ENCODE data around the gene ATP1A3. TPM values are rescaled to one million over a fixed set of nuclear protein-coding genes. Genes with fewer than 3 reads are reported as not detected.
"Not testable (repeated sequence)": the region's sequence is repeated elsewhere in the genome, so short reads cannot be mapped to it uniquely, and the experiment has no call there.

ATP1A3 gene
- total RNA-seq, 2 experiments from 2014 or later, result 5.5 to 5.9 TPM

- DNase-seq, result peak; percentile 52
- H3K4me3 Mint-ChIP-seq, result peak overlapping the region; percentile 1
- intact Hi-C loops (cut with micrococcal nuclease), result no loop called here
These were observed 516 bp upstream of the ATP1A3 start for GRCh38 chr19:41994521-41994971.

DNA sequence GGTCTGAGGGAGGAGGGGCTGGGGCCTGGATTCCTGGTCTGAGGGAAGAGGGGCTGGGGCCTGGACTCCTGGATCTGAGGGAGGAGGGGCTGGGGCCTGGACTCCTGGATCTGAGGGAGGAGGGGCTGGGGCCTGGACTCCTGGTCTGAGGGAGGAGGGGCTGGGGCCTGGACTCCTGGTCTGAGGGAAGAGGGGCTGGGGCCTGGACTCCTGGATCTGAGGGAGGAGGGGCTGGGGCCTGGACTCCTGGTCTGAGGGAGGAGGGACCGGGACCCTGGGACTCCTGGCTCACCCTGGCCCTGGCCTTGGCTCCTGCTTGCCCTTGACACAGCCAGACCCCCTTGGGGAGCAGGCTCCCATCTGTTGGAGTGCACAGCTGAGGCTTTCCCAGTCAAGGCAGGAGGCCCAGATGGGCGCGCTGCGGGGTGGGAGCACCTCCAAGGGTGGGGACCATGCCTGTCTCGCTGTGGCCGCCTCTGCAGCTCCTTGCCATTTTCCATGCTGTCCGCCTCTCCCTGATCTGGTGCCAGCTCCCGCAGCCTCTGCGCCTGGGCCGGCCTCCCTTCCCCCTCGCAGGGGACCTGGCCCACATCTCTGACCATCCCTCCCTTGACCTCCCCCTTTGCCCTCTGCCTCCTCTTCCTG is 2.0 kb downstream of the ATP1A3 start:
- DNase-seq; POLR2A ChIA-PET; H3K9me3 Mint-ChIP-seq; intact Hi-C loops (cut with micrococcal nuclease); H3K27ac Mint-ChIP-seq; H3K36me3 Mint-ChIP-seq (ENCODE audit: low read depth); H3K4me3 Mint-ChIP-seq; ATAC-seq: not testable (repeated sequence)
- CTCF ChIA-PET, result interaction anchor here (0.9 kb wide), 1 partner anchor 43 kb away, joined by 4 read pairs; no protein-coding TSS in a partner anchor
- peaks cover 25% of the 10 kb centered on the region for H3K27me3 Mint-ChIP-seq
- H3K4me1 Mint-ChIP-seq (ENCODE audit: low read depth), result peaks cover 18% of the 10 kb centered on the region

More at GRCh38 chr19:41994521-41994971, 516 bp upstream of the ATP1A3 start:
- Mint-ChIP-seq H3K36me3 (ENCODE audit: low read depth) (no peaks in the 10 kb centered on the region), H3K4me1 (ENCODE audit: low read depth) (peaks cover 29% of the 10 kb centered on the region), H3K9me3 (no peaks in the 10 kb centered on the region), H3K27me3 (peaks cover 36% of the 10 kb centered on the region), H3K27ac (no peak overlapping the region)
- ATAC-seq, result peak; percentile 42
- TF ChIP-seq, protein P1, sequence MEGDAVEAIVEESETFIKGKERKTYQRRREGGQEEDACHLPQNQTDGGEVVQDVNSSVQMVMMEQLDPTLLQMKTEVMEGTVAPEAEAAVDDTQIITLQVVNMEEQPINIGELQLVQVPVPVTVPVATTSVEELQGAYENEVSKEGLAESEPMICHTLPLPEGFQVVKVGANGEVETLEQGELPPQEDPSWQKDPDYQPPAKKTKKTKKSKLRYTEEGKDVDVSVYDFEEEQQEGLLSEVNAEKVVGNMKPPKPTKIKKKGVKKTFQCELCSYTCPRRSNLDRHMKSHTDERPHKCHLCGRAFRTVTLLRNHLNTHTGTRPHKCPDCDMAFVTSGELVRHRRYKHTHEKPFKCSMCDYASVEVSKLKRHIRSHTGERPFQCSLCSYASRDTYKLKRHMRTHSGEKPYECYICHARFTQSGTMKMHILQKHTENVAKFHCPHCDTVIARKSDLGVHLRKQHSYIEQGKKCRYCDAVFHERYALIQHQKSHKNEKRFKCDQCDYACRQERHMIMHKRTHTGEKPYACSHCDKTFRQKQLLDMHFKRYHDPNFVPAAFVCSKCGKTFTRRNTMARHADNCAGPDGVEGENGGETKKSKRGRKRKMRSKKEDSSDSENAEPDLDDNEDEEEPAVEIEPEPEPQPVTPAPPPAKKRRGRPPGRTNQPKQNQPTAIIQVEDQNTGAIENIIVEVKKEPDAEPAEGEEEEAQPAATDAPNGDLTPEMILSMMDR (IDR thresholded peaks at IDR 0.05), result no peak
- POLR2A ChIA-PET, result interaction anchor here (1.4 kb wide), 1 partner anchor 134 kb away, joined by 3 read pairs; the partner anchor contains the start of gene RPS19
- CTCF ChIA-PET, result no interaction called here

DNA sequence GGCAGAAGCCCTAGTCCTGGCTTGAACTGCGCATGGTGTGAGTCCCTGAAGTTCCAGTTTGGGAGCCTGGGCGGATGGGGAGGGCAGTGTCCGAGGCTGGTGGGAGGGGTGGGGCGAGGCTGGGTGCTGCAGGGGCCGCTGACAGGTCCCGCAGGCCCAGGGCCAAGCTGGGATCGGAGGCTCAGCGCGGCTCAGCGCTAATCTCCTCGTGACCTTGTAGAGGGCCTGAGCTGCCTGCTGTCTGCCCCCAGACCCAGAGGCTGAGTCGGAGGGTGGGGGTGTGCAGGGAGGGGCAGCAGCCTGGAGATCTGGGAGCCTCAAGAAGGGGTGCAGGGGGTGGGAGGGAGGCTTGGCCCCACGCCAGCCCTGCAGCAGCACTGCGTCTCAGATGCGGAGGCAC is 3.0 kb downstream of the ATP1A3 start:
- no peak for DNase-seq
- CTCF ChIA-PET, result interaction anchor here (0.9 kb wide), 1 partner anchor 44 kb away, joined by 4 read pairs; no protein-coding TSS in a partner anchor
- Mint-ChIP-seq H3K27me3 (peaks cover 15% of the 10 kb centered on the region), H3K27ac (no peak overlapping the region), H3K4me1 (ENCODE audit: low read depth) (peaks cover 12% of the 10 kb centered on the region), H3K4me3 (no peak overlapping the region), H3K9me3 (no peaks in the 10 kb centered on the region), H3K36me3 (ENCODE audit: low read depth) (peaks cover 2% of the 10 kb centered on the region)
- TF ChIP-seq, protein P1 (IDR thresholded peaks at IDR 0.05), result no peak
- POLR2A ChIA-PET, result no interaction called here
- intact Hi-C loops (cut with micrococcal nuclease), result no loop called here
- no peak for ATAC-seq

DNA sequence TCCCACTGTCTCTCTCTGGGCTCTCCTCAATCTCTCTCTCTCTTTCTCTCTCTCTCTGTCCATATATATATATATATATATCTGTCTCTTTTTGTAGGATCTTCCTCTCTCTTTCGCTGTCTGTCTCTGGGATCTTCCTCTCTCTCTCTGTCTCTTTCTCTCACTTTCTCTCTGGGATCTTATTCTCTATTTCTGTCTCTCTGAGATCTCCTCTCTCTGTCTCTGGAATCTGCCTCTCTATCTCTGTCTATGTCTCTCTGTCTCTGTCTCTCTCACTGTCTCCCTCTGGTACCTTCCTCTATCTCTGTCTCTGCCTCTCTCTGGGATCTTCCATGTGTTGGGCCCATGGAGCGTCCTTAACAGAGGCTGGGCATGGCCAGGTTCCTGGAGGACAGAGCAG is 3.4 kb downstream of the ATP1A3 start:
- no peak for DNase-seq
- Mint-ChIP-seq H3K9me3 (no peaks in the 10 kb centered on the region), H3K4me1 (ENCODE audit: low read depth) (peaks cover 11% of the 10 kb centered on the region), H3K36me3 (ENCODE audit: low read depth) (peaks cover 2% of the 10 kb centered on the region), H3K27me3 (peaks cover 11% of the 10 kb centered on the region), H3K4me3 (no peak overlapping the region), H3K27ac (no peak overlapping the region)
- no peak for ATAC-seq
- ChIA-PET CTCF (no interaction called here), POLR2A (no interaction called here)
- TF ChIP-seq, protein P1 (IDR thresholded peaks at IDR 0.05), result no peak
- intact Hi-C loops (cut with micrococcal nuclease), result no loop called here

DNA sequence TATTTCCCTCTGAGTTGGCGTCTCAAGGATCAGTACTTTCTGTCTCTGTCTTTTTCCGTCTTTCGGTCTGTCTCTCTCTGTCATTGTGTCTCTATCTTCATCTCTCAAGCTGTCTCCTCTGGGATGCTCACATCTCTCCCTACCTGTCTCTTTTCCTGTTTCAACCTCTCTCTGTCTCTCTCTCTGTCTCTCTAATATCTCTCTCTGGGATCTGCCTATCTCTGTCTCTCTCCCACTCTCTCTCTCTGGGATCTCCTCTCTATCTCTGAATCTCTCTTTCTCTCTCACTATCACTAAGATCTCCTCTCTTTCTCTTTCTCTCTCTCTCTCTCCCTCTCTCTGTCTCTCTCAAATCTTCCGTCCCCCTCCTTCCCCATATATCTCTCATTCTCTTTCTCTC is 4.0 kb downstream of the ATP1A3 start:
- peaks cover 2% of the 10 kb centered on the region for H3K36me3 Mint-ChIP-seq (ENCODE audit: low read depth)
- peaks cover 7% of the 10 kb centered on the region for H3K4me1 Mint-ChIP-seq (ENCODE audit: low read depth)
- TF ChIP-seq, protein P1 (IDR thresholded peaks at IDR 0.05), result no peak
- intact Hi-C loops (cut with micrococcal nuclease), result no loop called here
- POLR2A ChIA-PET, result no interaction called here
- H3K4me3 Mint-ChIP-seq, result no peak overlapping the region
- CTCF ChIA-PET, result no interaction called here
- no peak overlapping the region for H3K27ac Mint-ChIP-seq
- H3K9me3 Mint-ChIP-seq, result no peaks in the 10 kb centered on the region
- peaks cover 5% of the 10 kb centered on the region for H3K27me3 Mint-ChIP-seq
- DNase-seq (no peak), ATAC-seq (no peak)

Measured in activated CD8-positive, alpha-beta T cell treated with anti-CD3 and anti-CD28 coated beads for 36 hours (primary cell).